ENCODE measurements around the gene NOL6. TPM values are rescaled to one million over a fixed set of nuclear protein-coding genes. Genes with fewer than 3 reads are reported as not detected.
"Not testable (repeated sequence)": the region's sequence is repeated elsewhere in the genome, so short reads cannot be mapped to it uniquely, and the experiment has no call there.

NOL6 gene, protein sequence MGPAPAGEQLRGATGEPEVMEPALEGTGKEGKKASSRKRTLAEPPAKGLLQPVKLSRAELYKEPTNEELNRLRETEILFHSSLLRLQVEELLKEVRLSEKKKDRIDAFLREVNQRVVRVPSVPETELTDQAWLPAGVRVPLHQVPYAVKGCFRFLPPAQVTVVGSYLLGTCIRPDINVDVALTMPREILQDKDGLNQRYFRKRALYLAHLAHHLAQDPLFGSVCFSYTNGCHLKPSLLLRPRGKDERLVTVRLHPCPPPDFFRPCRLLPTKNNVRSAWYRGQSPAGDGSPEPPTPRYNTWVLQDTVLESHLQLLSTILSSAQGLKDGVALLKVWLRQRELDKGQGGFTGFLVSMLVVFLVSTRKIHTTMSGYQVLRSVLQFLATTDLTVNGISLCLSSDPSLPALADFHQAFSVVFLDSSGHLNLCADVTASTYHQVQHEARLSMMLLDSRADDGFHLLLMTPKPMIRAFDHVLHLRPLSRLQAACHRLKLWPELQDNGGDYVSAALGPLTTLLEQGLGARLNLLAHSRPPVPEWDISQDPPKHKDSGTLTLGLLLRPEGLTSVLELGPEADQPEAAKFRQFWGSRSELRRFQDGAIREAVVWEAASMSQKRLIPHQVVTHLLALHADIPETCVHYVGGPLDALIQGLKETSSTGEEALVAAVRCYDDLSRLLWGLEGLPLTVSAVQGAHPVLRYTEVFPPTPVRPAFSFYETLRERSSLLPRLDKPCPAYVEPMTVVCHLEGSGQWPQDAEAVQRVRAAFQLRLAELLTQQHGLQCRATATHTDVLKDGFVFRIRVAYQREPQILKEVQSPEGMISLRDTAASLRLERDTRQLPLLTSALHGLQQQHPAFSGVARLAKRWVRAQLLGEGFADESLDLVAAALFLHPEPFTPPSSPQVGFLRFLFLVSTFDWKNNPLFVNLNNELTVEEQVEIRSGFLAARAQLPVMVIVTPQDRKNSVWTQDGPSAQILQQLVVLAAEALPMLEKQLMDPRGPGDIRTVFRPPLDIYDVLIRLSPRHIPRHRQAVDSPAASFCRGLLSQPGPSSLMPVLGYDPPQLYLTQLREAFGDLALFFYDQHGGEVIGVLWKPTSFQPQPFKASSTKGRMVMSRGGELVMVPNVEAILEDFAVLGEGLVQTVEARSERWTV
- 10 to 100 TPM; 82.0 to 83.7 TPM for total RNA-seq

DNA sequence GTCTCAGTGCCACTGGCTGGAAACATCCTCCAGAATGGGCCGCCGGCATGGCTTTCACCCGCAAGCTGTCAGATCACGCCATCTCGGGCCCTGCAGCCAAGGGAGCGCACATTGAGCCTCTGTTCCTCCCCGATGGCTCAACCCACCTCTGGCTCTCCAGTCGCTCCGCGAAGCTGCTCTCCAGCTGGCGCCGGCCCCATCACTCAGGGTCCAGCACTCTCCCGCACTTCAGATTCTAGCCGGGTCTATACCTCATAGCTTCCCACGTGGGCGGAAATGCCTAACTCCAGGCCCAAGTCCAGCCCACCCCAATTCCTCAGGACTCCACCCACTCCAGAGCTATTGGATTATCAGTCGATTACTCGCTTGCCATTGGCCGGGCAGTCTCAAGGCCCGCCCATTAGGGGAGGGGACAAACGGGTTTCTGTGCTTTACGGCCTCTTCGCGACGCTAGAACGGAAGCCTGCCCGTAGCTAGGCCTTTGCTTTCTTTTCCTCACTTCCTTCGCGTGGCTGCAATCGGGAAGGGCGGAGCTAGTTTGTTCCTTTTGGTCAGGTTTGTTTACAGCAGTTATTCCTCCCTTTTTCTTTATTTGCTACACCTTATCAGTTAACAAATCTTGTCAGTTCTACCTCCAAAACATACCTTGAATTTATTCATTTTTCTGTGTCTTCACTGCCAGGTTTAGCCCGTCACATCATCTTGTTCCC, at the start of gene NOL6:
TSS of gene NOL6 (minus strand) at position 282 of the 710 bp plus-strand sequence. CDS start at position 200, 82 bp downstream.
- ChIA-PET CTCF (interaction anchor here (0.8 to 2.2 kb wide), 9 partner anchors 10 to 75 kb away, joined by 3 to 10 read pairs (median 3); partner anchors contain the start of genes ANKRD18B and AQP3), POLR2A (interaction anchor here (0.5 to 2.5 kb wide), 9 partner anchors 9 to 361 kb away, joined by 3 to 15 read pairs (median 7); partner anchors contain the start of genes AQP3 and NFX1)

DNA sequence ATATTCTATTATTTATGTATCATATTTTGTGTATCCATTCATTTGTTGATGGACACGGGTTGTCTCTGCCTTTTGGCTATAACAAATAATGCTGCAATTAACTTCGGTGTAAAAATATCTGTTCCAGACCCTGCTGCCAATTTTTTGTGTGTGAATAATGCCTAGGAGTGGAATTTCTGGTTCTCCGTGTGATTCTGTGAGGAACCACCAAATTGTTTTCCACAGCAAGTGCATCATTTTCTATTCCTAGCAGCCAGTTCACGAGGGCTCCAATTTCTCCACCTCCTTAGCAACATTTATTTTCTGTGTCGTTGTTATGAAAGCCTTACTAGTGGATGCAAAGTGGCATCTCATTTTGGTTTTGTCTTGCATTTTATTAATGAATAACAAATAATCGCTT, 48.1 kb upstream of the NOL6 start:
- CTCF ChIA-PET, POLR2A ChIA-PET: not testable (repeated sequence)

DNA sequence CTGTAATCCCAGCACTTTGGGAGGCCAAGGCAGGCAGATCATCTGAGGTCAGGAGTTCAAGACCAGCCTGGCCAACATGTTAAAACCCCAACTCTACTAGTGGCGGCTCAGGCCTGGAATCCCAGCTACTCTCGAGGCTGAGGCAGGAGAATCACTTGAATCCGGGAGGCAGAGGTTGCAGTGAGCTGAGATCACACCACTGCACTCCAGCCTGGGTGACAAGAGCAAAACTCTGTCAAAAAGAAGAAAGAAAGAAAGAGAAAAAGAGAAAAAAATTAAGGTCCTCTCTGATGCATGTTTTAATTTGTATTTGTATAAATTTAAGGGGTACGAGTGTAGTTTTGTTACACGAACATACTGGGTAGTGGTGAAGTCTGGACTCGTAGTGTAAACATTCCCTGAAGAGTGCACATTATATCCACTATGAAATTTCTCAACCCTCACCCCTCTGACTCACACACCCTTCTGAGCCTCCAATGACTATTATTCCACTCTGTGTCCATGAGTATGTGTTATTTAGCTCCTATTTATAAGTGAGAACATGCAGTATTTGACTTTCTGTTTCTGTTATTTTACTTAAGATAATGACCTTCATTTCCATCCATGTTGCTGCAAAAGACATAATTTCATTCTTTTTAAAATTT, 44.3 kb upstream of the NOL6 start:
- POLR2A ChIA-PET, result not testable (repeated sequence)
- CTCF ChIA-PET, result interaction anchor here (1.0 kb wide), 1 partner anchor 115 kb away, joined by 3 read pairs; no protein-coding TSS in a partner anchor

DNA sequence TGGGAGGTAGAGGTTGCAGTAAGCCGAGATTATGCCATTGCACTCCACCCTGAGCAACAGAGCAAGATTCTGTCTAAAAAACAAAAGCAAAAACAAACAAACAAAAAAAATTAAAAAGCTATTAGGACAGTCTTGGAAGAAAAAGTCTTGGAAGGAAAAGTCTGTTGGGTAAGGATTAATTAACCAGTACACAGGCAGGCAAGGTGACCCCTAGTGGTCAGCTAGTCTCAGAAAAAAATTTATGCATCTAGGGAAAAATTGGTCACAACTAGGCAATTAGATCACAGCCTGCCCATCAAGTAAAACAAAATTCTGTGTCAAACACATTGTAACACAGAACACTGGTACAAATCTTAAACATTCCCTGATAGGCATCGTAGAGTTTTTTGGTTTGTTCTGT, 43.6 kb upstream of the NOL6 start:
- POLR2A ChIA-PET, result no interaction called here
- CTCF ChIA-PET, result interaction anchor here (0.9 to 1.2 kb wide), 3 partner anchors 15 to 114 kb away, joined by 3 to 4 read pairs (median 3); no protein-coding TSS in a partner anchor

DNA sequence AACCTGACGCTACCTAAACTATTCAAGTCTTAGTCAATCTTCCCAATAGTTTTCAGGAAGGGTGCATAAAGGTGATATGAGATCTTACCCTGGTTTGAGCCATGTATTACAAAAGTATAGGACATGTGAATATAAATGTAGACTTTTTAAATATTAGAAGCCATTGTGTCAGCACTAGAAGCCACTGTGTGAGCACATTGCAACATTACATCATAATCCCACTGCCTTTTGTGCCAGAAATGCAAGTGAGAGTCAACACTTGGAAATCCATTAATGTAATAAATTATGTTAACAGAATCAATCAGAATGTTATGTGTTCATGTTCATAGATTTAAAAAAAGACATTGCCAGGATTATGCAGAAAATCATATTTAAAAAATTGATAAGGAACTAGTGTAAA, 42.7 kb upstream of the NOL6 start:
- CTCF ChIA-PET, result interaction anchor here (1.2 kb wide), 1 partner anchor 14 kb away, joined by 3 read pairs; no protein-coding TSS in a partner anchor

DNA sequence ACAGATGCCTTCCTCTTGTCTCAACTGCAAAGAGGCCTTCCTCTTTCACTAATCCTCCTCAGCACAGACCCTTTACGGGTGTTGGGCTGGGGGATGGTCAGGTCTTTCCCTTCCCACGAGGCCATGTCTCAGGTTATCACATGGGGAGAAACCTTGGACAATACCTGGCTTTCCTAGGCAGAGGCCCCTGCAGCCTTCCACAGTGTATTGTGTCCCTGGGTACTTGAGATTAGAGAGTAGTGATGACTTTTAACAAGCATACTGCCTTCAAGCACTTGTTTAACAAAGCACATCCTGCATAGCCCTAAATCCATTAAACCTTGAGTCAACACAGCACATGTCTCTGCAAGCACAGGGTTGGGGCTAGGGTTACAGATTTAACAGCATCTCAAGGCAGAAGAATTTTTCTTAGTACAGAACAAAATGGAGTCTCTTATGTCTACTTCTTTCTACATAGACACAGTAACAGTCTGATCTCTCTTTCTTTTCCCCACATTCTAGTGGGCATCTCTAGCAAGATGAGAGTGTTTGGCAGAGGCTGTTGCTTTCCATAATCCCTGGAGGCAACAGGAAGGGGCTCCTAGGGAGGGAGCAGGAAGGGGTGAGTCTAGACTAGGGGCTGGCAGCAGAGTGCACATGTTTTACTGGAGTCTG, 41.7 kb upstream of the NOL6 start:
- CTCF ChIA-PET, POLR2A ChIA-PET: not testable (repeated sequence)

More for the DNA sequence above, 42.7 kb upstream of the NOL6 start:
- POLR2A ChIA-PET, result not testable (repeated sequence)

DNA sequence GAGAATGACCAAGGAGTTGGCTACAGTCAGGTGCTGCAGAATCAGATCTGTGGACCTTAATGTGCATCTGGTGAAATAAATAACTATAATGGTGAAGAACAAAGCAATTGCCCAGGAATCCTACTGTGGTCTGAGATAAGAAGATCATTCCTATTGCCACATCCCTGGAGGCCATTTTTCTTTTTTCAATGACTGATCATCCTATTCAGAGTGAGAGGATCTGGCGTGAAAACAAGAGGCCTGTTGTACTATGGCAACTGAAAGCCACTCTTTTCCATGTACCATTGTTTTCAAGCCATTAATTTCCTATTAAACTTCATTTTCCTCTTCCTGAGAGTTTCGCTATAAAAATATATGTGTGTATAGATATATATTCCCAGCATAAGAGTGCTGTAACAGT, 38.8 kb upstream of the NOL6 start:
- POLR2A ChIA-PET, CTCF ChIA-PET: not testable (repeated sequence)

DNA sequence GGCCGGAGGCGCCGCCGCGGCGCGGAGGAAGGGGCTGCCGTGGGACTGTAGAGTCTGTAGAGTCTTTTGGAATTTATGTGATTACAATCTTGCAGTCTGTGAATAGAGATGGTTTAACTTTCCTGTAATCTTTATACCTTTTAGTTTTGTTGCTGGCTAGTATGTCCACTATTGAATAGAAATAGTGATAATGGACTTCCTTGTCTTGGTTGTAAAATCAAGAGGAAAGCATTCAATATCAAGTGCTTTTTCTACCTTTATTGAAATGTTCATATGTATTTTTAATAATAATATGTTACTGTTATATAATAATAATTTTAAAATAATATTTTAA, 37.4 kb upstream of the NOL6 start:
- POLR2A ChIA-PET, CTCF ChIA-PET: not testable (repeated sequence)

DNA sequence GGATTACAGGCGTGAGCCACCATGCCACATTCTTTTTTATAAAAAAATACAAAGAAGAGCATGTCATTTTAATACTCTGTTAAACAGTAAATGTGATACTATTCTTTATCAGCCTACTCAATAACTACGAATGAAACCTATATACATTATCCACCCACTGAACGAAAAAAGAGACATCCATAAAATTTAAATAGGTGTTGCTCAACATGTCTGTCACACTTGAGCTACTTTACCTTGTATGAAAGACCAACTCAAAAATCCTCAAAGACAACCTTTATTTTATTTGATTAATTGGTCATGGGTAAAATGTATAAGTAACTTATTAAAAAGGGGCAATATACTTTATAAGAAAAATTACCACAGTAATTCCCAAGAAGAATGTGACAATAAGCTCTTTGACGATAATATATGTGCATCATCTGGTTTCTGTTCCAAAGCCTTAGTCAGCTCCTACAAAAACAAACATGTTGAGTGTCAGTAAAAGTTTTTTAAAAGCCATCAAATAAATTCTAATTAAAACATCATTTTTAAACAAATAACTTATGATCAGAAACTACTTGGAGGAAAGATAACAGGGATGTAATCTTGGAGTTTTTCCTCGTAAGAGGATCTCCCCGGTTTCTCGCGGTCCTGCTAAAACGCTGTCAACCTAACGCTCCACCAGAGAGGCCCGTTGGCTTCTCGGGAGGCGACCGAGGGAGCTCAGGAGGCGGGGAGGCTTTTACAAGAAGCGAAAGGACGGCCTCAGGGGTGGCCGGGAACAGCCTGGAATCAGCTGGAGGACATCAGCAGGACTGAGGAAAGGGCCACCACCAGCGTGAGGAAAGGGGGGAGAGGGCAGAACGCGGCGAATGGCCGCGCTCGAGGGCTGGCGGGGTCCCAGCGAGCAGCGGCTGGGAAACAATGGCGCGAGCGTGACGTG, 36.8 kb upstream of the NOL6 start:
- ChIA-PET POLR2A (interaction anchor here (0.6 to 0.7 kb wide), 2 partner anchors 52 to 91 kb away, joined by 3 read pairs; no protein-coding TSS in a partner anchor), CTCF (no interaction called here)

DNA sequence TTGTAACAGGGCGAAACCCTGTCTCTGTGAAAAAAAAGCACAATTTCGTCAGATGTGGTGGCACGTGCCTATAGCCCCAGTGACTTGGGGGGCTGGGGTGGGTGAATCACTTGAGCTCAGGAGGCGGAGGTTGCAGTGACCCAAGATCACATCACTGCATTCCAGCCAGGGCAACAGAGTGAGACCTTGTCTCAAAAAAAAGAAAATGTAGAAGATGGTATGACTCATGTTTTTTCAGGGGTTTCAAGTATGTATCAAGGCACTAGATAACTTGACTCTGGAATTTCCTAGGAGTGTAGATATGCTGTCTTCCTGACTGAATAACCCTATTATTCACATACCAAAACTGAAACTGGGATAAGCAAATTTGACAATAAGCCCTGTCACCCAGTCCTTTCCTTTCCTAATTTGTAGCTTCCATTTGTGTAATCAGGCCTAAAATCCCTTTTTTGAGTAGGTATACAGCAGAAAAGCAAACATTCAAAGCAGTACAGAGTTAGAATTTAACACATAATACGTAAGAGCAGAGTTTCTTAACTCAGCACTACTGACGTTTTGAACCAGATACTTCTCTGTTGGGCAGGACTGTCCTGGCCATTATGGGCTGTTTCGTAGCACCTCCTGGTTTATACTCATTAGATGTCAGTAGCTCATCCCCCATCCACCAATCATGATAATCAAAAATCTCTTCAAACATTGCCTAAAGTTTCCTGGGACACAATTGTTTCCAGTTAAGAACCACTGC, 33.1 kb upstream of the NOL6 start:
- POLR2A ChIA-PET, result no interaction called here
- CTCF ChIA-PET, result interaction anchor here (0.7 kb wide), 1 partner anchor 1098 kb away, joined by 5 read pairs; no protein-coding TSS in a partner anchor

DNA sequence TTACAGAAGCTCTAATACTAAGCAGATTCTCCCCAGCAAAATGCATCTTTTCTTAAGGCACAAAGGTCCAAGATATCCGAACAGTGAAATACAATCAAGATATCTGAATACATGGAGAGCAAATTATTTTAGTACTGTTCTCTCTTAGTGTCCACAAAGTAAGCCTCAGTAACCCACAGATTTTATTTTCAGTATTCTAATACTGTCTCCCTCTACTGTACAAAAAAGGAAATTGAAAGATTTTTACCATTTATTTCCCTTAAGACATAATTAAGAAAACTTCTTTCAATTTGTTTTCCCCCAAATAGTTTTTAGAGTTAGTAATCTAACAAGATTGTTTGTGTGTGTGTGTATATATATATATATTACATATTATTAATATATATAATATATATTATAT, 24.7 kb upstream of the NOL6 start:
- CTCF ChIA-PET, result interaction anchor here (0.7 kb wide), 1 partner anchor 94 kb away, joined by 3 read pairs; no protein-coding TSS in a partner anchor
- POLR2A ChIA-PET, result no interaction called here

DNA sequence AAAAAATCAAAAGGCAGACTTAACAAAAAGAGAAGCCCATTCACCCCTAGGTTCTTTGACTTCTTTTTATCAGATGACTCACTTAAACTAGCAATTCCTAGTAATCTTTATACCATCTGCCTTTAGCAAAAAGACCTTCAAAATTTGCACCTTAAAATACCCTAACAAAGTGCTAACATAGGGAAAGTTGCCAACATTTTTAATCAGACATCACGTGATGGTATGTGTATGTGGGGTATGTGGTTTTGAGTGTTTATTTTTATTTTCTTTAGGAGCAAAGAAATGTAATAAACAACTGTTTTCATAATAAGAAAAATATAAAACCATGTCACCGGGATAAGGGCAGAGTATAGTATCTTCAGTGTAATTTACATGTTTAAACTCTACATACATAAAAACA, 20.1 kb upstream of the NOL6 start:
- CTCF ChIA-PET, result not testable (repeated sequence)

DNA sequence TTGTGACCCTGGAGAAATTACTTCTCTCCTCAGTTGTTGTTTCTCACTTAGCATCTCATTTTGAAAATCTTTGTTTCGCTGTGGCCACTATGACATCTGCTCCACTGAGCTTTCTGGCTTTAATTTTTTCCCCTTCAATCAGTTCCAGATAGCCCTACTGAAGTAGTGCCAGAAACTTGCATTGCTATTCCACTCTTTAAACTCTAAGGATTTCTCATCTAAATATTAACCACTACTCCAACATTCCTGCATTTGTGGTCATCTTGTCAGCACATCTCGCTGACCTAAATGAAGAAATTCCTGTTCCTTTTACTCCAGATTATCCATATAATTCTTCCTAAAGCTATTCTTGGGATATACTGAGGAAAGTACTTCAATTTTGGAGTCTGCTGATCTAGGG, 15.3 kb upstream of the NOL6 start:
- POLR2A ChIA-PET, result interaction anchor here (0.6 kb wide), 1 partner anchor 91 kb away, joined by 7 read pairs; no protein-coding TSS in a partner anchor
- CTCF ChIA-PET, result no interaction called here

More for the DNA sequence above, 20.1 kb upstream of the NOL6 start:
- POLR2A ChIA-PET, result not testable (repeated sequence)

DNA sequence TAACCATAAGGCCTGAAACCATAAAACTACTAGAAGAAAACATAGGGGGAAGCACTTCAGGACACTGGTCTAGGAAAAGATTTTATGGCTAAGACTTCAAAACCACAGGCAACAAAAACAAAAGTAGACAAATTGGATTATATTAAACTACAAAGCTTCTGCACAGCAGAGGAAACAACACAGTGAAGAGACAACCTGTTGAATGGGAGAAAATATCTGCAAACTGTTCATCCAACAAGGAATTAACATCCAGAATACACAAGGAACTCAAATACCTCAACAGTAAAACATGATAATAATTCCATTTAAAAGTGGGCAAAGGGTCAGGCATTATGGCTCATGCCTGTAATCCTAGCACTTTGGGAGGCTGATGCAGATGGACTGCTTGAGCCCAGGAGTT, 11.6 kb upstream of the NOL6 start:
- CTCF ChIA-PET, POLR2A ChIA-PET: not testable (repeated sequence)

DNA sequence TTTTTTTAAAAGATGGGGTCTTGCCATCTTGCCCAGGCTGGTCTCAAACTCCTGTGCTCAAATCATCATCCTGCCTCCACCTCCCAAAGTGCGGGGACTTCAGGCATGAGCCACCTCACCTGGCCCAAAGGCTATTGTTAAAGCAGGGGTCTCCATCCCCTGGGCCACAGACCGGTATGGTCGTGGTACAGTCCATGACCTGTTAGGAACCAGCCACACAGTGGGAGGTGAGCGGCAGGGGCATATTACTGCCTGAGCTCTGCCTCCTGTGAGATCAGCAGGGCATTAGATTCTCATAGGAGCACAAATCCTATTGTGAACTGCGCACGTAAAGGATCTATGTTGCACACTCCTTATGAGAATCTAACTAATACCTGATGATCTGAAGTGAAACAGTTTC, 7.3 kb upstream of the NOL6 start:
- CTCF ChIA-PET, result interaction anchor here (1.0 to 1.7 kb wide), 3 partner anchors 15 to 66 kb away, joined by 3 read pairs; no protein-coding TSS in a partner anchor
- POLR2A ChIA-PET, result no interaction called here

DNA sequence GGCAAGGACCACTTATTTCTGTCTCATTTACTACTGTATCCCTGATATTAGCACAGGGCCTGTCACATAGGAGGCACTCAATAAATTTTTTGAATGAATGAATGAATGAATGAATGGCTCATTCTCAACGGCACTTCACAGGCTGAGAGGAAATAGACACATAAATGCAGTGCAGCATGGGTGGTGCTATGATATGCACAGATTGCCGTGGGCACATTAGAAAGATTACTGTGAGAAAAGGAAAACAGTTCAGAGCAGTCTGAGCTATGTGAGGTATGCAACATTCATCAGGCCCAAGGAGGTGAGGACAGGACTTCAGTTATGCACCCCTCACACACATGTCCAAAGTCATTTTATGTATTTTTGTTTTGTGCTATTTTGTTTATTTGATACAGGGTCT, 6.4 kb upstream of the NOL6 start:
- CTCF ChIA-PET, result interaction anchor here (1.0 to 1.7 kb wide), 3 partner anchors 14 to 65 kb away, joined by 3 to 4 read pairs (median 3); no protein-coding TSS in a partner anchor
- POLR2A ChIA-PET, result no interaction called here
